Measurements from ENCODE around the gene LYRM1. TPM values are rescaled to one million over a fixed set of nuclear protein-coding genes. Genes with fewer than 3 reads are reported as not detected.

The LYRM1 gene
- polyA plus RNA-seq, 1 donor from 2014 or later = 125 TPM

DNA sequence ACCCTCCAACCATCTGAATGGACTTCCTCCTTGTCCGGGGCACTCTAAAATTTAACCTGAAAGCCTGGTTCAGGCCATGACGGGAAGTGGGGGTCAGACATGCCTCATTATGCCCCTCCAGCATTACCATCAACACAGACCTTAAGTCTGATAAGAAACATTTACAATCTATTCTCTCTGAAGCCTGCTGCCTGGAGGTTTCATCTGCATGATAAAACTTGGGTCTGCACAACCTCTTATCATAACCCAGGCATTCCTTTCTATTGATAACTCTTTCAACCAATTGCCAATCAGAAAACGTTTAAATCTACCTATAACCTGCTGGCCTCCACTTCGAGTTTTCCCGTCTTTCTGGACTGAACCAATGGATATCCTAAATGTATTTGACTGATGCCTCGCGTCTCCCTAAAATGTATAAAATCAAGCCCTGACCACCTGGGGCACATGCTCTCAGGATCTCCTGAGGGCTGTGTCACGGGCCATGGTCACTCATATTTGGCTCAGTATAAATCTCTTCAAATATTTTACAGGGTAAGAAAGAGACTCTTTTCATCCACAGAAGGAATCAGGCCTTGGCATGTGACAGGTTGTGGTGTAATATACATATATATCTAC lies 45.6 kb downstream of the LYRM1 start:
- H3K27ac ChIP-seq (ENCODE audit: low read length) = no peak overlapping the region
- H3F3A ChIP-seq (ENCODE audit: insufficient read depth, low read length, poor library complexity, severe bottlenecking) = no peaks in the 10 kb centered on the region
- H2AFZ ChIP-seq (ENCODE audit: low read depth, low read length) = no peak overlapping the region
- TF ChIP-seq EZH2 (IDR thresholded peaks at IDR 0.05; ENCODE audit: borderline replicate concordance, insufficient read depth, low read length, poor library complexity, severe bottlenecking) = no peak
- no peak for TF ChIP-seq POLR2AphosphoS5 (IDR thresholded peaks at IDR 0.05)
- no peak for TF ChIP-seq MXI1 (conservative IDR thresholded peaks at IDR 0.05; ENCODE audit: poor library complexity, severe bottlenecking)
- no peak for TF ChIP-seq EP300 (conservative IDR thresholded peaks at IDR 0.05; ENCODE audit: poor library complexity, severe bottlenecking)
- TF ChIP-seq, protein P1, sequence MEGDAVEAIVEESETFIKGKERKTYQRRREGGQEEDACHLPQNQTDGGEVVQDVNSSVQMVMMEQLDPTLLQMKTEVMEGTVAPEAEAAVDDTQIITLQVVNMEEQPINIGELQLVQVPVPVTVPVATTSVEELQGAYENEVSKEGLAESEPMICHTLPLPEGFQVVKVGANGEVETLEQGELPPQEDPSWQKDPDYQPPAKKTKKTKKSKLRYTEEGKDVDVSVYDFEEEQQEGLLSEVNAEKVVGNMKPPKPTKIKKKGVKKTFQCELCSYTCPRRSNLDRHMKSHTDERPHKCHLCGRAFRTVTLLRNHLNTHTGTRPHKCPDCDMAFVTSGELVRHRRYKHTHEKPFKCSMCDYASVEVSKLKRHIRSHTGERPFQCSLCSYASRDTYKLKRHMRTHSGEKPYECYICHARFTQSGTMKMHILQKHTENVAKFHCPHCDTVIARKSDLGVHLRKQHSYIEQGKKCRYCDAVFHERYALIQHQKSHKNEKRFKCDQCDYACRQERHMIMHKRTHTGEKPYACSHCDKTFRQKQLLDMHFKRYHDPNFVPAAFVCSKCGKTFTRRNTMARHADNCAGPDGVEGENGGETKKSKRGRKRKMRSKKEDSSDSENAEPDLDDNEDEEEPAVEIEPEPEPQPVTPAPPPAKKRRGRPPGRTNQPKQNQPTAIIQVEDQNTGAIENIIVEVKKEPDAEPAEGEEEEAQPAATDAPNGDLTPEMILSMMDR (IDR thresholded peaks at IDR 0.05; ENCODE audit: poor library complexity, severe bottlenecking) = no peak
- no peak for TF ChIP-seq TAF1 (IDR thresholded peaks at IDR 0.05; ENCODE audit: low read depth)
- TF ChIP-seq RAD21 (conservative IDR thresholded peaks at IDR 0.05) = no peak
- TF ChIP-seq, protein P2, sequence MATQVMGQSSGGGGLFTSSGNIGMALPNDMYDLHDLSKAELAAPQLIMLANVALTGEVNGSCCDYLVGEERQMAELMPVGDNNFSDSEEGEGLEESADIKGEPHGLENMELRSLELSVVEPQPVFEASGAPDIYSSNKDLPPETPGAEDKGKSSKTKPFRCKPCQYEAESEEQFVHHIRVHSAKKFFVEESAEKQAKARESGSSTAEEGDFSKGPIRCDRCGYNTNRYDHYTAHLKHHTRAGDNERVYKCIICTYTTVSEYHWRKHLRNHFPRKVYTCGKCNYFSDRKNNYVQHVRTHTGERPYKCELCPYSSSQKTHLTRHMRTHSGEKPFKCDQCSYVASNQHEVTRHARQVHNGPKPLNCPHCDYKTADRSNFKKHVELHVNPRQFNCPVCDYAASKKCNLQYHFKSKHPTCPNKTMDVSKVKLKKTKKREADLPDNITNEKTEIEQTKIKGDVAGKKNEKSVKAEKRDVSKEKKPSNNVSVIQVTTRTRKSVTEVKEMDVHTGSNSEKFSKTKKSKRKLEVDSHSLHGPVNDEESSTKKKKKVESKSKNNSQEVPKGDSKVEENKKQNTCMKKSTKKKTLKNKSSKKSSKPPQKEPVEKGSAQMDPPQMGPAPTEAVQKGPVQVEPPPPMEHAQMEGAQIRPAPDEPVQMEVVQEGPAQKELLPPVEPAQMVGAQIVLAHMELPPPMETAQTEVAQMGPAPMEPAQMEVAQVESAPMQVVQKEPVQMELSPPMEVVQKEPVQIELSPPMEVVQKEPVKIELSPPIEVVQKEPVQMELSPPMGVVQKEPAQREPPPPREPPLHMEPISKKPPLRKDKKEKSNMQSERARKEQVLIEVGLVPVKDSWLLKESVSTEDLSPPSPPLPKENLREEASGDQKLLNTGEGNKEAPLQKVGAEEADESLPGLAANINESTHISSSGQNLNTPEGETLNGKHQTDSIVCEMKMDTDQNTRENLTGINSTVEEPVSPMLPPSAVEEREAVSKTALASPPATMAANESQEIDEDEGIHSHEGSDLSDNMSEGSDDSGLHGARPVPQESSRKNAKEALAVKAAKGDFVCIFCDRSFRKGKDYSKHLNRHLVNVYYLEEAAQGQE (IDR thresholded peaks at IDR 0.05; ENCODE audit: borderline replicate concordance) = no peak
- no peak overlapping the region for H3K4me2 ChIP-seq (ENCODE audit: low read length)
- no peak overlapping the region for H3K9ac ChIP-seq (ENCODE audit: low read length)
- H3K9me2 ChIP-seq (ENCODE audit: insufficient read depth, low read length) = no peaks in the 10 kb centered on the region
- H3K79me2 ChIP-seq (replicated peaks; ENCODE audit: insufficient read depth, low read length) = no peaks in the 10 kb centered on the region
- no peak overlapping the region for H3K4me3 ChIP-seq (ENCODE audit: low read length)
- no peaks in the 10 kb centered on the region for H3K27me3 ChIP-seq (ENCODE audit: insufficient read depth, low read depth, low read length)
- H4K20me1 ChIP-seq (ENCODE audit: insufficient read depth) = no peaks in the 10 kb centered on the region
- H3K36me3 ChIP-seq (ENCODE audit: insufficient read depth, low read length) = no peaks in the 10 kb centered on the region
- H3K9me3 ChIP-seq (ENCODE audit: low read length) = no peaks in the 10 kb centered on the region

DNA sequence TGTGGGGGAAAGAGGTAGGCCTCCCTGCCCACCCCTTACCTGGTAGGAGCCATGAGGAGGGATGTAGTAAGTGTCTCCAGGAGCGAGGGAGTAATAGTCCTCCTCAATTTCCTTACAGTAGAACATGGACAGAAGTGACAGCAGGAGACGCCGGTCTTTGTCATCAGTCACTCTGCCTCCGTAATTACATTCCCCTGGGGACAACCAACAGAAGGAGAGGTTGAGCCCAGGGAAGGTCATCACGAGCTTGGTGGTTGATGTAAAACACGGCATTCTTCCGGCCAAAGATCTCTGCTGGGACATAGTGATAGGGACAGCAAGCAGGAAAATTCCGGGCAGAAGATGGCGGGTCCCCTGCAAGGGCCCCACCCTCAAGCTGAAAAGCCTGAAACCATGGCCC lies 47.9 kb downstream of the LYRM1 start:
- no peak overlapping the region for H3K27ac ChIP-seq (ENCODE audit: low read length)
- no peaks in the 10 kb centered on the region for H3K9me2 ChIP-seq (ENCODE audit: insufficient read depth, low read length)
- no peaks in the 10 kb centered on the region for H3K9me3 ChIP-seq (ENCODE audit: low read length)
- no peaks in the 10 kb centered on the region for H3F3A ChIP-seq (ENCODE audit: insufficient read depth, low read length, poor library complexity, severe bottlenecking)
- no peak overlapping the region for H2AFZ ChIP-seq (ENCODE audit: low read depth, low read length)
- H3K4me3 ChIP-seq (ENCODE audit: low read length) = no peak overlapping the region
- H3K79me2 ChIP-seq (replicated peaks; ENCODE audit: insufficient read depth, low read length) = no peaks in the 10 kb centered on the region
- H3K27me3 ChIP-seq (ENCODE audit: insufficient read depth, low read depth, low read length) = no peaks in the 10 kb centered on the region
- no peaks in the 10 kb centered on the region for H4K20me1 ChIP-seq (ENCODE audit: insufficient read depth)
- H3K36me3 ChIP-seq (ENCODE audit: insufficient read depth, low read length) = no peaks in the 10 kb centered on the region
- no peak overlapping the region for H3K4me2 ChIP-seq (ENCODE audit: low read length)
- TF ChIP-seq, protein P1 (IDR thresholded peaks at IDR 0.05; ENCODE audit: poor library complexity, severe bottlenecking) = no peak
- H3K9ac ChIP-seq (ENCODE audit: low read length) = no peak overlapping the region

Measured in neural cell (in vitro differentiated cells).